ENCODE results near the gene SRRD.
A peak's percentile ranks its signal among the peaks of the same experiment; 100 is the strongest.

The SRRD gene

GRCh38 chr22:26453216-26453615 is 30.5 kb upstream of the SRRD start:
- no peak for DNase-seq (ENCODE audit: low spot score)

- no peak for DNase-seq (ENCODE audit: low spot score)
These were observed 29.7 kb upstream of the SRRD start for GRCh38 chr22:26453812-26454500.

DNA sequence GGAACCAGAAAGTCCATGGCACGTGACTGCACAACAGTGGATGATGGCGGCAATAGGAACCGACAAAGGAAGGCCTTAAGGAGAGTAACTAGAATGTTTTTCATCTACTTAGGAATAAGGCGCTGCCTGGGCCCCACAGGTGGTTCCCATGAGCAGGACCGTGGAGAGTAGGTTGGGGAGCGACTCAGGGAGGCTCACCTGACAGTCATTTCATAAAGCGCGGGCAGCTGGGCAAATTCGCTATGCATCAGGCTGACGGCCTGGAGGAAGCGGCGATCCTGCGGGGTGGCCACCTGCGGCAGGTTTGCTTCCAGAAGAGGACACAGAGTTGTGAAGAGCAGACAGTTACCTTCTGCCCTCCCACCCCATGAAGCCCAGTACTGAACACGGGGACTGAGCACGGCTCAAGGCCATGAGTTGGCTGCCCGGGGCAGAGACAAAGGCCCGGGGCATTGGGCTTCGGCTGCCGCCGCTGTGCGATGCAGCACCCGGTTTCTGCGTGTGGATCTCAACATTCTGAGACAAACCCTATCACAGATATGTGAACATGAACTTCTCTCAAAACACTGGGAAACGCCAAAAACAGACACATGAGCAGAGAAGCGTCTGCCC is 25.9 kb upstream of the SRRD start:
- no peak for DNase-seq (ENCODE audit: low spot score)

DNA sequence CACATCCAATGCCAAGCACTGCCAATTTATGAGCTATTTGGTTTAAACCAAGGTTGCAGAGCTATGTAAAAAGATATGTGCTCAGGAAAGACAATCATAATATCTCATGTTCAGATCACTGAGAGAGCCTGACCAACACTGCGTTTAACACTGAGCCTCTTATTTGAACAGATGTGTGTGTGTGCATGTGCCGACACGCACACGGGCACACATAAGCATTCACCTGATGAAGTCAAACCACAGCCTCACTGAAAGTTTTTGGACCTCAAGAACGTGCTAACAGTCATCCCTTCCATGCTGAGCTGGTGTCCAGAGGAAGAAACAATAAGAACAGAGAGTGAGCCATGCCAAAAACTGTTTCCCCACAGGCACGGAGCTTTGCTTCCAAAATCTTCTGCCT is 23.5 kb upstream of the SRRD start:
- DNase-seq (ENCODE audit: low spot score) = no peak

- no peak for DNase-seq (ENCODE audit: low spot score)
These were observed 22.4 kb upstream of the SRRD start for GRCh38 chr22:26461188-26461810.

- no peak for DNase-seq (ENCODE audit: low spot score)
These were observed 21.6 kb upstream of the SRRD start for GRCh38 chr22:26462051-26462450.

GRCh38 chr22:26462641-26463040 is 21.0 kb upstream of the SRRD start:
- no peak for DNase-seq (ENCODE audit: low spot score)

- DNase-seq (ENCODE audit: low spot score) = no peak
These were observed 20.5 kb upstream of the SRRD start for GRCh38 chr22:26463101-26463661.

GRCh38 chr22:26463688-26464087 is 20.0 kb upstream of the SRRD start:
- DNase-seq (ENCODE audit: low spot score) = no peak

GRCh38 chr22:26464312-26464711 is 19.4 kb upstream of the SRRD start:
- no peak for DNase-seq (ENCODE audit: low spot score)

GRCh38 chr22:26466196-26466595 is 17.5 kb upstream of the SRRD start:
- no peak for DNase-seq (ENCODE audit: low spot score)

DNA sequence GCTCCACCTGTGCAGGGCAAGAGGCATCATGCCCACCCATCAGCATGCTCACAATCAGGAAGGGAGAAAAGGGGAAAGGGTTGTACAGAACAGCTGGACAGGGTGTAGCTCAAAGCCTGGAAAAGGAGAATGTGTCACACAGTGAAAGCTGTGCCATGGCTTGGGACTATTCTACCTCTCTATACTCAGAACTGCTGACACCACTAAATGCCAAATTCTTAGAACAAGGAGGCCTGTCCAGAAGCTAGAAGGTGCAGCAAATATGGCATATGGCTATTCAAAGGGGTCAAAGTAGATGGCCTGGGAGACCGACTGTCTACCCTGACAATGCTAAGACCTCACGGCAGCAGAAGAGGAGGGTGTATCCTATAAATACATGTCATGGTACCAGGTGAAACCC is 12.9 kb upstream of the SRRD start:
- DNase-seq (ENCODE audit: low spot score) = no peak

DNA sequence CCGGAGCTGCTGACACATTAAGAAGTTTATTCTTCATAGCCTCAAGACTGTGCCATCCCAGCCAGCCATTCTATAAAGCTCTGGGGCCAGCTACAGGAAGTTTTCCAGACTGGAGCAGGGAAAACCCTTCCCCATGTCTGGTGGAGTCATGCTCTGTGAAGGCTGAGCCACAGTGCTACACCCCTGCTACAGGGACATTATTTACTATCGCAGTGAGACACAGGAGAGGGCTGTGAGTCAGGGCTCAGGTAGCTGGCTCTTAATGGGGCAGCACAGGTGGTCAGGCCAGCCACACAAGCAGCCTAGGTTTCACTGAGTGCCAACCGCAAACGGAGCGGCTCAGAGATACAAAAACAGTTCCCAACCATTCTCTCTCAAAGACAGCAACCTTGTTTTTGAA is 12.2 kb upstream of the SRRD start:
- DNase-seq (ENCODE audit: low spot score) = no peak

DNA sequence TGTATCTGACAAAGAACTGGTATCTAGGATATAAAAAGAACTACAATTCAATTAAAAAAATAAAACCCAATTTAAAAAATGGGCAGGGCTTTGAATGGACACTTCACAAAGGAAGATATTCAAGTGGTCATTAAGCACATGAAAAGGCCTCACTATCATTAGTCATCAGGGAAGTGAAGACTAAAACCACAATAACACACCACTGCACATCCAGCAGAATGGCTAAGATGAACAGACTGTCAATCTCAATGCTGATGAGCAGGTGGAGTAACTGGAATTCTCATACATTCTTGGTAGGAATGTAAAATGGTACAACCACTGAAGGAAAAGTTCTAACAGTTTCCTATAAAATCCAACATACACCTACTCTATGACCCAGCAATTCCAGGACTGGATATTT is 9.0 kb upstream of the SRRD start:
- no peak for DNase-seq (ENCODE audit: low spot score)

GRCh38 chr22:26476705-26477340 is 6.9 kb upstream of the SRRD start:
- DNase-seq (ENCODE audit: low spot score) = no peak

GRCh38 chr22:26477341-26477731 is 6.3 kb upstream of the SRRD start:
- DNase-seq (ENCODE audit: low spot score) = peak; percentile 32

DNA sequence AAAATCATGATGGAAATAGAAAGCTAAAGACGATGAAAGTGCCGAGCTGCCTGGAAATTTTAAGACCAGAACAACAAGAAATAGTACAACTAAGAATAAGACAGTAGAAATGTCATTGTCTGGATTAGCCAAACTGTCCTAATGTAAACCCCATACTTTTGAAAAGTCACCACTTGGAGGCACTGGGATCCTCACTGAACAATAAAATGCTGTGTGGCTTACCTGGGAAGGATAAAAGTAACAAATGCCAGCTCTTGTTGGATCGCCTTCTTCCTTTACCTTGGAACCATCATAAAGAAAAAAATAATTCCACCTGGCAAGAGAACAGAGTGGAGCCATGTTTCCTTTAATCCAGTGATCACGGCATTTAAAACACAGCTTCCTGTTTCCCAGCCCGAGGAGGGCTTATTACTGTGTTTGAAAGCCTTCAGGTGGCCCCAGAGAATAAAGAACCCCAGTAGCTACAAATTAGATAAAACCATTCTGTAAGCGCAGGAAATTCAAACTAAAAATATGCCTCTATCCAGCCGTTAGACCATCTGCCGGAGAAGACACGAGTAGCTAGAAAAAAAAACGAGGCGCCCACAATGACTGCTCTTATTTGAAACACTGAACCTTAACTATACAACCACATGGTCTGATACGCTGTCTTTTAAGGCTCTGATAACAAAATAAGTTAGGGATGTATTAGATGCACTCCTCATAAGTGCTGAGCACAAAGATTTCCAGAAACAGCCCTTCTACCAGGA is 4.5 kb upstream of the SRRD start:
- DNase-seq (ENCODE audit: low spot score) = peak; percentile 78

DNA sequence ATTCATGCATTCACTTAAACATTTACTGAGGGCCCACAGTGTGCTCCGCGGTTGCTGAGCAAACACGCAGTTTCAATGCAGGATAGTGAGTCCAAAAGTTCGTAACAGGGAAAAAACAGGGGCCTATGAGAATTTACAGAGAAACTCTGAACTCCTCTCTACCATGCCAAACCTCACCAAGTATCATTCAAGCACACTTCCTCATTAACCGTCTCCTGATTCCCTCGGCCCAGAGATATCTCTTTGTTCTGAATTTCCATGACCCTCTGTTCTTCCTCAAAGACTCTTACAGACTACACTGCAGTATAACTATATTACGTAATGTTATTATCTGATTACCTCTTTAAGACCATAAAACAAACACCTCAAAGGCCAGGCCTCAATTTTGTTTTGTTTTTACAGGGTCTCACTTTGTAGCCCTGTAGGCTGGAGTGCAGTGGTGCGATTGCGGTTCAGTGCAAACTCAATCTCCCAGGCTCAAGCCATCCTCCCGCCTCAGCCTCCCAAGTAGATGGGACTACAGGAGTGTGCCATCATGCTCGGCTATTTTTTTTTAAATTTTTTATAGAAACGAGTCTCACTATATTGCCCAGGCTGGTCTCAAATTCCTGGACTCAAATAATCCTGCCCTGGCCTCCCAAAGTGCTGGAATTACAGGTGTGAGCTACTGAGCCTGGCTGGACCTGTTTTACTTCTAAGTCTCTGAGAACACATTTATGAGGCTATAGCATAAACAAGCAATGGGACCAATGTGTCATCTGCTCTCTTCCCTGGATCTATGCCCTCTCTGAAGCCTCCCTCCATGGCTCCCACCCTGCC is 3.7 kb upstream of the SRRD start:
- DNase-seq (ENCODE audit: low spot score) = peak; percentile 76

DNA sequence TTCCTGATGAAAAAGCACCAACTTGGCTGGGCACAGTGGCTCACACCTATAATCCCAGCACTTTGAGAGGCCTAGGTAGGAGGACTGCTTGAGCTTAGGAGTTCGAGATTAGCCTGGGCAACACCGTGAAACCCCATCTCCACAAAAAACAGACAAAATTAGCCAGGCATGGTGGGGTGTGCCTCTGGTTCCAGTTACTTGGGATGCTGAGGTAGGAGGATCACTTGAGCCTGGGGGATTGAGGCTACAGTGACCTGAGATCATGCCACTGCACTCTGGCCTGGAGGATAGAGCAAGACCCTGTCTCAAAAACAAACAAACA is 3.1 kb upstream of the SRRD start:
- no peak for DNase-seq (ENCODE audit: low spot score)

DNA sequence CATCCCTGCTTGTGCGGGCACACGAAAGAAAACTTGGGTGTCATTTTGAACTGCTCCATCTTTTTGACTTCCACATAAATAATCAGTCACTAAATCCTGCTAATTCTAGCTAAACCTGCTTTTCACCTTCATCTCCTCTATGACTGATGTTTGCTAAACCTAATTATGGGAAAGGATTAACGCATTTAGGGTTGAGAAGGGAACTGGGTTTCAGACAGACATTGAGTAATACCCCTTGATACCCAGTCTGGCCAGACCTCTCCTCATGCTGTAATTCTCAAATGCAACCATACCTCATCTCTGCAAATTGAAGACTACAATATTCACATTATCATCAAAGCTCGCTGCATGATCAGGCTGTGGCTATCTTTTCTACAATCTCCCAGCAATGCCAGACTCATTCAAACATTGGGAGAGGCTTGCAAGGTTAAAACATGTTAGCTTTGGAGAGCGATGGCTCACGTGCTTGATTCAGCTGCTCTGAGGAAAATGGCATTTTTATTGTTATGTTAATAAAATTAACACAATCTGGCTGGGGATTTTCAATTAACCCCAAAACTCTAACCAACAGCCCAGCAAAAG is 2.5 kb upstream of the SRRD start:
- no peak for DNase-seq (ENCODE audit: low spot score)

DNA sequence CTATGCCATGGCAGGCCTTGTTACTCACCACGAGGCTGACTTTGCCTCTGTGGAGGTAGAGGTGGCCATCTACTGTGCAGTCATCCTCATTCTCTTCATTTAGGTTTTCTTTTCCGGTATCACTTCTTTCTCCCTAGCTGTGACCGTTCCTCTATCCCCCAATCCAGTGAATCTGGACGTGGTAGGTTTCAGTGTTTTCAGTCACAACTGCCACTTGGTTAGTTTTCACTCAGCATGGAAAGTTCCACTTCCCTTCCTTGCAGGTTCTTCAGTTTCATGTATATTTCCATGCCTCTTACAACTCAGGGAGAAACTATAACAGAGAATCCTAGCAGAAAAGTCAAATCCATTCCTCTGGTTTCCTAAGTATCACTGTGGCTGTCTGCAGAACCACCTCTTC is 2.0 kb upstream of the SRRD start:
- DNase-seq (ENCODE audit: low spot score) = peak; percentile 57
